Panc1 (cell line): Measurements from ENCODE around the gene ZMYND15.

Experiments
- SIN3A ChIP-seq: IDR thresholded peaks from 2 replicates; pipeline ENCODE4 v1.6.1; 2012; ENCODE audit warnings: low read depth, mild to moderate bottlenecking, low read length, moderate library complexity, borderline replicate concordance; ENCODE audit not compliant: insufficient read depth
- TCF7L2 ChIP-seq: IDR thresholded peaks from 2 replicates; pipeline ENCODE4 v1.6.1; 2011; ENCODE audit warnings: mild to moderate bottlenecking, low read depth, low read length, inconsistent platforms
- TF ChIP-seq, protein P1 (sequence below): fragments of 450-650 bp; IDR thresholded peaks from 2 replicates; pipeline ENCODE4 v1.5.1; 2017; ENCODE audit warnings: mild to moderate bottlenecking
- TF ChIP-seq, protein P2 (sequence below), 2 experiments: IDR thresholded peaks; 2 replicates each; pipeline ENCODE4 v1.6.1; 2011 to 2012; ENCODE audit warnings: low read depth in 2 of 2, control low read depth in 1 of 2, low read length in 1 of 2, mild to moderate bottlenecking in 1 of 2, moderate library complexity in 1 of 2; ENCODE audit not compliant: insufficient read depth in 1 of 2

DNA sequence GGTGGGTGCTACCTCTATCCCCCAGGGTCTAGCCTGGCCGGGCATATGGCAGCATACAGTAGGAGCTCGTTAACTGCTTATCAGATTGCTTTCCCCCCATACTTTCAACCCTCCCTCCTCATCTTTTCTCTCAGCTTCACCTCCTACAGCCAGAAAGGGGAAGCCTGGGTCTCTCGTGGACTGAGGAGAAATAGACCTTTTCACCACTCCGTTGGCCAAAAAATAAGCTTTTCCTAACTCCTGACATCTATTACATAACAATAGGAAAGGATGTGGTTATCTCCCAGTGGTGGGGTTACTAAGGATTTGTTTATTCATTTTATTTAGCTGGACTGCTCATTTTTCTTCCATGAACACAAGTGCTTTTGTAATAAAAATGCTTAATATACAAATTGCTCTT is 9.1 kb downstream of the ZMYND15 start:
- TF ChIP-seq, protein P1, sequence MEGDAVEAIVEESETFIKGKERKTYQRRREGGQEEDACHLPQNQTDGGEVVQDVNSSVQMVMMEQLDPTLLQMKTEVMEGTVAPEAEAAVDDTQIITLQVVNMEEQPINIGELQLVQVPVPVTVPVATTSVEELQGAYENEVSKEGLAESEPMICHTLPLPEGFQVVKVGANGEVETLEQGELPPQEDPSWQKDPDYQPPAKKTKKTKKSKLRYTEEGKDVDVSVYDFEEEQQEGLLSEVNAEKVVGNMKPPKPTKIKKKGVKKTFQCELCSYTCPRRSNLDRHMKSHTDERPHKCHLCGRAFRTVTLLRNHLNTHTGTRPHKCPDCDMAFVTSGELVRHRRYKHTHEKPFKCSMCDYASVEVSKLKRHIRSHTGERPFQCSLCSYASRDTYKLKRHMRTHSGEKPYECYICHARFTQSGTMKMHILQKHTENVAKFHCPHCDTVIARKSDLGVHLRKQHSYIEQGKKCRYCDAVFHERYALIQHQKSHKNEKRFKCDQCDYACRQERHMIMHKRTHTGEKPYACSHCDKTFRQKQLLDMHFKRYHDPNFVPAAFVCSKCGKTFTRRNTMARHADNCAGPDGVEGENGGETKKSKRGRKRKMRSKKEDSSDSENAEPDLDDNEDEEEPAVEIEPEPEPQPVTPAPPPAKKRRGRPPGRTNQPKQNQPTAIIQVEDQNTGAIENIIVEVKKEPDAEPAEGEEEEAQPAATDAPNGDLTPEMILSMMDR, result no peak
- TF ChIP-seq, protein P2, sequence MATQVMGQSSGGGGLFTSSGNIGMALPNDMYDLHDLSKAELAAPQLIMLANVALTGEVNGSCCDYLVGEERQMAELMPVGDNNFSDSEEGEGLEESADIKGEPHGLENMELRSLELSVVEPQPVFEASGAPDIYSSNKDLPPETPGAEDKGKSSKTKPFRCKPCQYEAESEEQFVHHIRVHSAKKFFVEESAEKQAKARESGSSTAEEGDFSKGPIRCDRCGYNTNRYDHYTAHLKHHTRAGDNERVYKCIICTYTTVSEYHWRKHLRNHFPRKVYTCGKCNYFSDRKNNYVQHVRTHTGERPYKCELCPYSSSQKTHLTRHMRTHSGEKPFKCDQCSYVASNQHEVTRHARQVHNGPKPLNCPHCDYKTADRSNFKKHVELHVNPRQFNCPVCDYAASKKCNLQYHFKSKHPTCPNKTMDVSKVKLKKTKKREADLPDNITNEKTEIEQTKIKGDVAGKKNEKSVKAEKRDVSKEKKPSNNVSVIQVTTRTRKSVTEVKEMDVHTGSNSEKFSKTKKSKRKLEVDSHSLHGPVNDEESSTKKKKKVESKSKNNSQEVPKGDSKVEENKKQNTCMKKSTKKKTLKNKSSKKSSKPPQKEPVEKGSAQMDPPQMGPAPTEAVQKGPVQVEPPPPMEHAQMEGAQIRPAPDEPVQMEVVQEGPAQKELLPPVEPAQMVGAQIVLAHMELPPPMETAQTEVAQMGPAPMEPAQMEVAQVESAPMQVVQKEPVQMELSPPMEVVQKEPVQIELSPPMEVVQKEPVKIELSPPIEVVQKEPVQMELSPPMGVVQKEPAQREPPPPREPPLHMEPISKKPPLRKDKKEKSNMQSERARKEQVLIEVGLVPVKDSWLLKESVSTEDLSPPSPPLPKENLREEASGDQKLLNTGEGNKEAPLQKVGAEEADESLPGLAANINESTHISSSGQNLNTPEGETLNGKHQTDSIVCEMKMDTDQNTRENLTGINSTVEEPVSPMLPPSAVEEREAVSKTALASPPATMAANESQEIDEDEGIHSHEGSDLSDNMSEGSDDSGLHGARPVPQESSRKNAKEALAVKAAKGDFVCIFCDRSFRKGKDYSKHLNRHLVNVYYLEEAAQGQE (IDR thresholded peaks at IDR 0.05; ENCODE audit: insufficient read depth in 1 of 2, low read depth in 2 of 2, low read length in 1 of 2), result no peak
- TF ChIP-seq TCF7L2 (no peak), SIN3A (no peak)
